CD4-positive, alpha-beta T cell (primary cell): ENCODE data around the gene BPGM. TPM values are rescaled to one million over a fixed set of nuclear protein-coding genes. Genes with fewer than 3 reads are reported as not detected.

Experiments
- ATAC-seq: fragments of 200-7000 bp; cut with Tn5 transposase; one replicate; pipeline ENCODE4 v1.10.0; 2022; ENCODE audit warnings: mild to moderate bottlenecking; ENCODE audit not compliant: poor library complexity
- CTCF ChIA-PET: fragments of 350-600 bp; sonication (Branson Sonifier 250); formaldehyde crosslinking; loops from one replicate; lab custom pipeline; 2021; ENCODE audit warnings: antibody characterized with exemption, inconsistent platforms; lab: Charles Lee
- POLR2A ChIA-PET: fragments of 350-600 bp; sonication (Branson Sonifier 250); formaldehyde crosslinking; loops from one replicate; lab custom pipeline; 2021; ENCODE audit warnings: antibody characterized with exemption, inconsistent platforms; lab: Charles Lee
- DNase-seq, 14 experiments: peaks; one replicate each; pipeline ENCODE4 v3.0.0-alpha.2; 2013 to 2020; ENCODE audit warnings: mixed read lengths in 2 of 14
- H3K27ac ChIP-seq, 2 donors: one replicate each; pipeline versions ENCODE4 v1.5.1 to v1.7.0; 2013; ENCODE audit warnings: low read length in 2 of 2, low read depth in 1 of 2, mild to moderate bottlenecking in 1 of 2
- H3K27me3 ChIP-seq, 2 experiments: 1 replicate in 1 of 2; 2 replicates in 1 of 2; pipeline versions ENCODE4 v1.6.1 to v1.7.0; 2013; ENCODE audit warnings: low read length in 2 of 2, control low read depth in 1 of 2, mild to moderate bottlenecking in 1 of 2, moderate library complexity in 1 of 2; ENCODE audit not compliant: insufficient read depth in 2 of 2, control insufficient read depth in 1 of 2
- H3K36me3 ChIP-seq: one replicate; pipeline ENCODE4 v1.6.1; 2013; ENCODE audit warnings: low read length, control low read depth; ENCODE audit not compliant: insufficient read depth
- H3K4me1 ChIP-seq: one replicate; pipeline ENCODE4 v1.6.1; 2013; ENCODE audit warnings: low read length, control low read depth; ENCODE audit not compliant: insufficient read depth
- H3K4me3 ChIP-seq: one replicate; pipeline ENCODE4 v1.5.1; 2013; ENCODE audit warnings: mild to moderate bottlenecking, low read length, moderate library complexity
- H3K9me3 ChIP-seq, 2 experiments: 1 replicate in 1 of 2; 2 replicates in 1 of 2; pipeline versions ENCODE4 v1.6.1 to v1.7.0; 2013; ENCODE audit warnings: low read length in 2 of 2, mild to moderate bottlenecking in 2 of 2, control low read depth in 1 of 2, moderate library complexity in 1 of 2; ENCODE audit not compliant: control insufficient read depth in 1 of 2, insufficient read depth in 1 of 2
- H3K27ac Mint-ChIP-seq: one replicate; pipeline ENCODE4 v1.8.0; 2020; ENCODE audit warnings: mixed read lengths
- H3K27me3 Mint-ChIP-seq: one replicate; pipeline ENCODE4 v1.8.0; 2021; ENCODE audit warnings: mixed read lengths
- H3K36me3 Mint-ChIP-seq: one replicate; pipeline ENCODE4 v1.8.0; 2021; ENCODE audit warnings: low read depth, mixed read lengths
- H3K4me1 Mint-ChIP-seq: one replicate; pipeline ENCODE4 v1.8.0; 2021; ENCODE audit warnings: low read depth, mixed read lengths
- H3K4me3 Mint-ChIP-seq: one replicate; pipeline ENCODE4 v1.8.0; 2020; ENCODE audit warnings: mild to moderate bottlenecking, mixed read lengths
- H3K9me3 Mint-ChIP-seq: one replicate; pipeline ENCODE4 v1.8.0; 2020; ENCODE audit warnings: mixed read lengths
- CTCF ChIP-seq: fragments of 200-600 bp; IDR thresholded peaks from one replicate; pipeline ENCODE4 v1.8.0; 2022; ENCODE audit warnings: antibody characterized with exemption, mild to moderate bottlenecking
- intact Hi-C, 2 experiments: fragments of 100-400 bp; cut with DNase I in 1 of 2; cut with micrococcal nuclease in 1 of 2; formaldehyde crosslinking; loops; one replicate each; pipeline versions ENCODE4 v1.15.1 to v1.9.0; 2023 to 2025; cut with DNase I, micrococcal nuclease
- total RNA-seq, 174 experiments: library from RNA in 2 of 174; stranded (reverse) in 2 of 174; gene quantifications; one replicate each; pipeline ENCODE4 v1.2.3 and lab custom pipeline; 2021 to 2026

The BPGM gene
- total RNA-seq, 2 experiments from 2014 or later = 46.3 to 46.6 TPM

GRCh38 chr7:134654104-134654775 is 7.6 kb downstream of the BPGM start:
- peaks cover 12% of the 10 kb centered on the region for H3K36me3 ChIP-seq
- Mint-ChIP-seq H3K4me1 (peaks cover 76% of the 10 kb centered on the region), H3K9me3 (no peaks in the 10 kb centered on the region), H3K27me3 (no peaks in the 10 kb centered on the region), H3K27ac (no peak overlapping the region), H3K36me3 (peaks cover 58% of the 10 kb centered on the region), H3K4me3 (no peak overlapping the region)
- TF ChIP-seq CTCF = no peak
- H3K9me3 ChIP-seq = no peaks in the 10 kb centered on the region
- CTCF ChIA-PET = interaction anchor here (1.1 to 1.6 kb wide), 2 partner anchors 9 to 36 kb away, joined by 3 to 5 read pairs; no protein-coding TSS in a partner anchor
- DNase-seq = no peak
- no peaks in the 10 kb centered on the region for H3K27me3 ChIP-seq
- no peak overlapping the region for H3K4me3 ChIP-seq
- H3K4me1 ChIP-seq = no peaks in the 10 kb centered on the region
- POLR2A ChIA-PET = interaction anchor here (5.3 kb wide), 1 partner anchor 8 kb away, joined by 32 read pairs; the partner anchor contains the start of gene BPGM
- intact Hi-C loops = loop anchor here in 1 of 2 experiments (5.0 kb wide), 1 partner anchor 498 kb away; no protein-coding TSS in a partner anchor
- H3K27ac ChIP-seq = no peak overlapping the region
- no peak for ATAC-seq

GRCh38 chr7:134657526-134657925 is 10.9 kb downstream of the BPGM start:
- TF ChIP-seq CTCF = no peak
- Histone ChIP-seq H3K4me3 (no peak overlapping the region), H3K27ac (no peak overlapping the region), H3K4me1 (no peaks in the 10 kb centered on the region), H3K9me3 (no peaks in the 10 kb centered on the region), H3K36me3 (peaks cover 20% of the 10 kb centered on the region), H3K27me3 (no peaks in the 10 kb centered on the region)
- intact Hi-C loops = no loop called here
- DNase-seq (no peak), ATAC-seq (no peak)
- Mint-ChIP-seq H3K4me3 (no peak overlapping the region), H3K4me1 (peaks cover 71% of the 10 kb centered on the region), H3K9me3 (no peaks in the 10 kb centered on the region), H3K27me3 (no peaks in the 10 kb centered on the region), H3K36me3 (peaks cover 86% of the 10 kb centered on the region), H3K27ac (peak overlapping the region; percentile 55)
- POLR2A ChIA-PET = interaction anchor here (1.2 to 5.3 kb wide), 3 partner anchors 11 to 22 kb away, joined by 3 to 32 read pairs (median 8); partner anchors contain the start of gene BPGM
- CTCF ChIA-PET = interaction anchor here (1.1 to 1.9 kb wide), 3 partner anchors 8 to 25 kb away, joined by 3 to 5 read pairs (median 4); no protein-coding TSS in a partner anchor

GRCh38 chr7:134660242-134660785 is 13.7 kb downstream of the BPGM start:
- CTCF ChIA-PET = interaction anchor here (1.2 kb wide), 1 partner anchor 54 kb away, joined by 3 read pairs; no protein-coding TSS in a partner anchor
- Histone ChIP-seq H3K27me3 (no peaks in the 10 kb centered on the region), H3K4me3 (no peak overlapping the region), H3K27ac (no peak overlapping the region), H3K36me3 (peaks cover 25% of the 10 kb centered on the region), H3K9me3 (no peaks in the 10 kb centered on the region), H3K4me1 (no peaks in the 10 kb centered on the region)
- ATAC-seq (no peak), DNase-seq (no peak)
- intact Hi-C loops = no loop called here
- Mint-ChIP-seq H3K27ac (peak overlapping the region; percentile 22), H3K36me3 (peaks cover 90% of the 10 kb centered on the region), H3K4me1 (peaks cover 67% of the 10 kb centered on the region), H3K9me3 (no peaks in the 10 kb centered on the region), H3K4me3 (no peak overlapping the region), H3K27me3 (no peaks in the 10 kb centered on the region)
- POLR2A ChIA-PET = interaction anchor here (2.1 kb wide), 1 partner anchor 14 kb away, joined by 14 read pairs; the partner anchor contains the start of gene BPGM
- TF ChIP-seq CTCF = no peak
